ENCODE data around the gene FAM187B.

FAM187B gene

DNA sequence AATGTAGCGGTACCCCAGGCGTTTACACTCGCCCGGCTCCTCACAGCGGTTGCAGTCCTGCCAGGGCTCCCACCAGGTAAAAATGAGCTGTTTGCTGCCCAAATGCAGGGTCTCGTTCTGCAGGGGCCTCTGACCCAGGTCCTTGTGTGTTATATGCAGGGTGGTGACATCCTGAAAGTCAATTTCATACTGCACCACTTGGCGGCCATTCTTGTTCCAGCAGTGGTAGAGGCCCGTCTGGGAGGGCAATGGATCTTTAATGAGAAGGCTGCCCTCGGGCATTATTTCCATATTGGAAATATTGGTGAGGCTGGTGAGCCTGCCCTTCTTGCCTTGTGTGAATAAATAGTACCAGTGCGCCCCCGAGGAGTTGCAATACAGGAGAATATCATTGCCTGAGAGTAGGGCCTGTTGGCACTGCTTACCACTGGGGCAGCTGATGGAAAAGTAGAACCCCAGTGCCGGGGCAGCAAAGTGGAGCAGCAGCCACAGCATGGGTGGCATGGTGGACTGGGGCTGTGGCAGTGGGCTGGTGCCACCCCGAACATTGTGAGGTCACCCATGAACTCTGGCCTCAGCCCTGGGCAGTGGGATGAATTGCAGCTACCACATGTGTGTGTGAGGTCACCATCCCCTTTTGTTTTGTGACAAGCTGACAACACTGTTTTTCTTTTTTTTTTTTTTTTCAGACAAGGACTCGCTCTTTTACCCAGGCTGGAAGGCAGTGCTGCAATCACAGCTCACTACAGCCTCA is at the start of gene FAM187B:
FAM187B (minus strand) TSS at position 563 of the 754 bp plus-strand sequence; CDS start at position 504, 59 bp downstream.
- Histone ChIP-seq H3K9ac (ENCODE audit: low read length) (no peak within 1 kb of the TSS), H3K79me2 (ENCODE audit: low read length) (no peaks in the 10 kb centered on the region), H3K4me2 (ENCODE audit: low read length) (no peak within 1 kb of the TSS), H3K27ac (ENCODE audit: low read length) (no peak within 1 kb of the TSS), H3K4me1 (ENCODE audit: low read length) (no peaks in the 10 kb centered on the region), H3K36me3 (replicated peaks; ENCODE audit: low read depth, low read length) (no peaks in the 10 kb centered on the region), H3K27me3 (ENCODE audit: low read depth, low read length) (peaks cover 10% of the 10 kb centered on the region), H3K9me3 (ENCODE audit: insufficient read depth, low read length) (no peaks in the 10 kb centered on the region), H4K20me1 (ENCODE audit: insufficient read depth, low read length) (no peaks in the 10 kb centered on the region), H2AFZ (ENCODE audit: low read depth, low read length) (no peak within 1 kb of the TSS), H3K4me3 (ENCODE audit: low read length) (no peak within 1 kb of the TSS)
- TF ChIP-seq, protein P1, sequence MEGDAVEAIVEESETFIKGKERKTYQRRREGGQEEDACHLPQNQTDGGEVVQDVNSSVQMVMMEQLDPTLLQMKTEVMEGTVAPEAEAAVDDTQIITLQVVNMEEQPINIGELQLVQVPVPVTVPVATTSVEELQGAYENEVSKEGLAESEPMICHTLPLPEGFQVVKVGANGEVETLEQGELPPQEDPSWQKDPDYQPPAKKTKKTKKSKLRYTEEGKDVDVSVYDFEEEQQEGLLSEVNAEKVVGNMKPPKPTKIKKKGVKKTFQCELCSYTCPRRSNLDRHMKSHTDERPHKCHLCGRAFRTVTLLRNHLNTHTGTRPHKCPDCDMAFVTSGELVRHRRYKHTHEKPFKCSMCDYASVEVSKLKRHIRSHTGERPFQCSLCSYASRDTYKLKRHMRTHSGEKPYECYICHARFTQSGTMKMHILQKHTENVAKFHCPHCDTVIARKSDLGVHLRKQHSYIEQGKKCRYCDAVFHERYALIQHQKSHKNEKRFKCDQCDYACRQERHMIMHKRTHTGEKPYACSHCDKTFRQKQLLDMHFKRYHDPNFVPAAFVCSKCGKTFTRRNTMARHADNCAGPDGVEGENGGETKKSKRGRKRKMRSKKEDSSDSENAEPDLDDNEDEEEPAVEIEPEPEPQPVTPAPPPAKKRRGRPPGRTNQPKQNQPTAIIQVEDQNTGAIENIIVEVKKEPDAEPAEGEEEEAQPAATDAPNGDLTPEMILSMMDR (IDR thresholded peaks at IDR 0.05; ENCODE audit: low read depth, low read length): no peak
- TF ChIP-seq EZH2phosphoT487 (IDR thresholded peaks at IDR 0.05; ENCODE audit: low read depth): no peak

GRCh38 chr19:35276706-35277281 is 48.3 kb upstream of the FAM187B start:
- Histone ChIP-seq H3K4me3 (ENCODE audit: low read length) (no peak overlapping the region), H4K20me1 (ENCODE audit: insufficient read depth, low read length) (no peaks in the 10 kb centered on the region), H3K4me2 (ENCODE audit: low read length) (no peak overlapping the region), H3K79me2 (ENCODE audit: low read length) (no peaks in the 10 kb centered on the region), H3K27me3 (ENCODE audit: low read depth, low read length) (no peaks in the 10 kb centered on the region), H3K36me3 (replicated peaks; ENCODE audit: low read depth, low read length) (peaks cover 57% of the 10 kb centered on the region), H3K4me1 (ENCODE audit: low read length) (peaks cover 30% of the 10 kb centered on the region), H2AFZ (ENCODE audit: low read depth, low read length) (no peak overlapping the region), H3K27ac (ENCODE audit: low read length) (no peak overlapping the region), H3K9ac (ENCODE audit: low read length) (no peak overlapping the region), H3K9me3 (ENCODE audit: insufficient read depth, low read length) (no peaks in the 10 kb centered on the region)
- TF ChIP-seq, protein P1 (IDR thresholded peaks at IDR 0.05; ENCODE audit: low read depth, low read length): no peak
- no peak for TF ChIP-seq EZH2phosphoT487 (IDR thresholded peaks at IDR 0.05; ENCODE audit: low read depth)

DNA sequence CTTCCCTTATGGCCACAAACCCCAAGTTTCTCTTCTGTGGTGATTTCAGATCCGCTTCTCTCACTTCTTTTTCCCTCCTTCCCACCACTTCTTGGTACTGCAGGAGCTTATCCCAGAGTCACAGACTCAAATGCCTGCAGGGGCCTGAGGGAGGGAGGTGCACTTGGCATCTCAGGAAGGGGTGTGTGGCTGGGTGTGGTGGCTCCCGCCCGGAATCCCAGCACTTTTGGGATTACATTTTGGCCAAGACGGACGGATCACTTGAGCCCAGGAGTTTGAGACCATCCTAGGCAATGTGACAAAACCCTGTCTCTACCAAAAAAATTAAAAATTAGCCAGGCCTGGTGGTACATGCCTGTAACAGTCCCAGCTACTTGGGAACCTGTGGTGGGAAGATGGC is 45.8 kb upstream of the FAM187B start:
- H3K4me1 ChIP-seq (ENCODE audit: low read length): peaks cover 43% of the 10 kb centered on the region
- no peak overlapping the region for H3K9ac ChIP-seq (ENCODE audit: low read length)
- peaks cover 5% of the 10 kb centered on the region for H3K79me2 ChIP-seq (ENCODE audit: low read length)
- H3K27ac ChIP-seq (ENCODE audit: low read length): no peak overlapping the region
- TF ChIP-seq, protein P1 (IDR thresholded peaks at IDR 0.05; ENCODE audit: low read depth, low read length): no peak
- no peak for TF ChIP-seq EZH2phosphoT487 (IDR thresholded peaks at IDR 0.05; ENCODE audit: low read depth)
- no peaks in the 10 kb centered on the region for H3K9me3 ChIP-seq (ENCODE audit: insufficient read depth, low read length)
- peaks cover 71% of the 10 kb centered on the region for H3K36me3 ChIP-seq (replicated peaks; ENCODE audit: low read depth, low read length)
- H3K4me3 ChIP-seq (ENCODE audit: low read length): no peak overlapping the region
- H3K27me3 ChIP-seq (ENCODE audit: low read depth, low read length): no peaks in the 10 kb centered on the region
- no peak overlapping the region for H3K4me2 ChIP-seq (ENCODE audit: low read length)
- H4K20me1 ChIP-seq (ENCODE audit: insufficient read depth, low read length): no peaks in the 10 kb centered on the region
- H2AFZ ChIP-seq (ENCODE audit: low read depth, low read length): no peak overlapping the region

DNA sequence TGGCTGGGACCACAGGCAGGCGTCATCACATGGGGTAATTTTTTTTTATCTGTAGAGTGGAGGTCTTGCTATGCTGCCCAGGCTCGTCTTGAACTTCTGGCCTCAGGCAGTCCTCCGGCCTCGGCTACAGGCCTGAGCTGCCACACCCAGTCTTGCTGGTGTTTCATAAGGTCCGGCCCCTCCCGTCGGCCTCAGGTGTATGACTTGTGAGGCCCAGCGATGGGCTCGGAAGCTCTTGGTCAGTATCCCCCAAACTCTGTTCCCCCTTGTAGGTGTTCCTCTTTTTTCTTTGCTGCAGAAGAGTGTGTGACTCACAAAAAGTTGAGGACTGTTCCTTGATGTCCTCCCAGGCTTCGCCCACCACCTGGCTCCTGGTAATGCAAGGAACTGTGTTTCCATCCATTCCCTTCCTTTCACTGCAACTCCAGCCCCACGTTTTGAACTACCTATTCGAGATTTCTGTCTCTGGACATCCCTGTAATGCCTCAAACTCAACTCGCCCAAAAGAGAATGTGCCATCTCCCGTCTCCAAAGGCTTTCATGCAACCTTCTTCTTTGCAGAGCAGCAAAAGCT is 45.2 kb upstream of the FAM187B start:
- H3K36me3 ChIP-seq (replicated peaks; ENCODE audit: low read depth, low read length): peaks cover 66% of the 10 kb centered on the region

More for the DNA sequence above, 45.2 kb upstream of the FAM187B start:
- TF ChIP-seq, protein P1 (IDR thresholded peaks at IDR 0.05; ENCODE audit: low read depth, low read length): no peak
- no peak for TF ChIP-seq EZH2phosphoT487 (IDR thresholded peaks at IDR 0.05; ENCODE audit: low read depth)
- H3K4me3 ChIP-seq (ENCODE audit: low read length): no peak overlapping the region
- no peak overlapping the region for H3K27ac ChIP-seq (ENCODE audit: low read length)
- H3K9me3 ChIP-seq (ENCODE audit: insufficient read depth, low read length): no peaks in the 10 kb centered on the region
- no peaks in the 10 kb centered on the region for H3K27me3 ChIP-seq (ENCODE audit: low read depth, low read length)
- no peak overlapping the region for H3K4me2 ChIP-seq (ENCODE audit: low read length)
- H4K20me1 ChIP-seq (ENCODE audit: insufficient read depth, low read length): no peaks in the 10 kb centered on the region
- no peak overlapping the region for H3K9ac ChIP-seq (ENCODE audit: low read length)
- H2AFZ ChIP-seq (ENCODE audit: low read depth, low read length): no peak overlapping the region
- peaks cover 5% of the 10 kb centered on the region for H3K79me2 ChIP-seq (ENCODE audit: low read length)
- peaks cover 43% of the 10 kb centered on the region for H3K4me1 ChIP-seq (ENCODE audit: low read length)

Data from OCI-LY3 (cell line).